NCI-H2196 (cell line): ENCODE results near the gene SMIM5.
"Not testable (repeated sequence)": the region's sequence is repeated elsewhere in the genome, so short reads cannot be mapped to it uniquely, and the experiment has no call there.

Experiments
- DNase-seq: peaks from one replicate; lab custom pipeline; 2025; ENCODE audit not compliant: unreplicated experiment; lab: John Stamatoyannopoulos, UW

The SMIM5 gene

DNA sequence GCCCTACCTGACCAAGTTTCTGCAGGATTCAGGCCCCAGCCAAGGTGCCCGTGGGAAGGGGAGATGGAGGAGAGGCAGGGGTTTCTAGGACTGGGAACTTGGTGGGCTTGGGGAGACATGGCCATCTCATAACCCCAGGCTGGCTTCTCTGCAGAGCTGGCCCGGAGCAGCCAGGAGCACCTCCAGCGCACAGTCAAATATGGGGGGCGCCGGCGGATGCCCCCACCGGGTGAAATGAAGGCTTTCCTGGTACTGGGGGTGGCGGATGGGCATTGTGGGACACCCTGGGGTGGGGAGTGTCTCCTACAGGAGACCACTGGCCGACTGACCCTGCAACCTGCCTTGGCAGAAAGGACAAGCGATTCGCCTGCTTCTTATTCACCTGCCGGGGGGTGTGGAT is 9.2 kb upstream of the SMIM5 start:
- DNase-seq = no peak

- no peak for DNase-seq
Observed at GRCh38 chr17:75624714-75625345, 8.4 kb upstream of the SMIM5 start.

- DNase-seq = peak; percentile 18
Observed at GRCh38 chr17:75625813-75626486, 7.3 kb upstream of the SMIM5 start.

- no peak for DNase-seq
Observed at GRCh38 chr17:75626496-75627038, 6.7 kb upstream of the SMIM5 start.

- DNase-seq = no peak
Observed at GRCh38 chr17:75627094-75627493, 6.1 kb upstream of the SMIM5 start.

- DNase-seq = no peak
Observed at GRCh38 chr17:75628425-75628824, 4.8 kb upstream of the SMIM5 start.

DNA sequence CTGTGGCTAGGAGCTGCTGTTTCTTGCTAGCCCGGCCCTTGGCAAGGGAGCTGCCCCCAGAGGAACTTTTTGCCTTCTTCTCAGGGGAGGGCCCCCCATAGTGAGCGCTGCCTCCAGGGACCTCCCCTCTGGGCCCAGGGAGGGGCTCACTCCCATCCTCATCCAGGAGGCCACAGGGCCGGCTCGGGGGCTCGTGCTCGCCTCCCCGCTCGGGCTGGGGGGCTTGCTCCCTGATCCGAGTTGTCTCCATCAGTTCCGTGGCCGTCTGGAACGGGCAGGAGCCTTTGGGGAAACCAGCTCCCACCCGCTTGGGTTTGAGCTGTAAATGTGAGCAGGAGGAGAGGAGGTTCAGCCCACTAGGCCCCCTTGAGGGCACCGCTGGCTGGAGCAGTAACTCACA is 4.1 kb upstream of the SMIM5 start:
- DNase-seq = no peak

GRCh38 chr17:75630071-75630917 is 2.9 kb upstream of the SMIM5 start:
- DNase-seq = no peak

DNA sequence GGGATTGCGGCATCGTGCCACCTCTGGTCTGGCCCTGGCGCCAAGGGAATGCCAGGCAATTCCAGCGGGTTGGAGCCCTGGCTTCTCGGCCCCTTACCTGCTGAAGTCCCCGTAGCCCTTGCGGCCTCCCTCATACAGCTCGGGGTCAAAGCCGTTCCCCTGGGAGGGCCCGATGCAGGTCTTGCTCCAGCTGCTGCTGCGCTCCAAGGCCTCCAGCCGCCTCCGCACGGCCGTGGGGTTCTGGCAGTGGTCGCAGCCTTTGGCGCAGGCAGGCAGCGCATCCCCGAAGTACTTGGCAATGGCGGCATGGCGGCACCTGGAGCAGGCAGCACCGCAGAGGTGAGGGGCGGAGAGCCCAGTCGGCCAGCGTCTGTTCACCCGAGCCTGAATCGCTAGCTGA is 1.9 kb upstream of the SMIM5 start:
- no peak for DNase-seq

DNA sequence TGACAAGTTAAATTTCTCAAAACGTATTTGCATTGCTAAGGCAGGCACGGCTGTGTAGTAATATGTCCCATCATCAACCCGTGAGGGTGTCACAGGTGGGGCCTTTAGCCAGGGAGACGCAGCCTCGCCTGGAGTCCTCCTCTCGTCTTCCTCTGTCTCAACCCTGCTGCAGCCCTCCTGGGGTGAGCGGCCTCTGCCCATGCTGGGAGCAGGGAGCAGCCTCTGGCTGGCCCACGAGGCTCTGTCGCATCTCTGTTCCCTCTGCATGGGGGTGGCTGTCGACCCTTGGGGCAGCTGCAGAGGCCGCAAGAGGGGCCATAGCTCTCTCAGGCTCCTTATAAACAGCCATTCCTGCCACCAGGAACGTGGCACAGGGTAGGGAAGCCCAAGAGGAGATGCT is 806 bp upstream of the SMIM5 start:
- no peak for DNase-seq

- DNase-seq = peak; percentile 89
Observed at GRCh38 chr17:75633486-75634375, 497 bp downstream of the SMIM5 start.

GRCh38 chr17:75634376-75634740 is 1.1 kb downstream of the SMIM5 start:
- no peak for DNase-seq

GRCh38 chr17:75634754-75635609 is 1.7 kb downstream of the SMIM5 start:
- DNase-seq = no peak

DNA sequence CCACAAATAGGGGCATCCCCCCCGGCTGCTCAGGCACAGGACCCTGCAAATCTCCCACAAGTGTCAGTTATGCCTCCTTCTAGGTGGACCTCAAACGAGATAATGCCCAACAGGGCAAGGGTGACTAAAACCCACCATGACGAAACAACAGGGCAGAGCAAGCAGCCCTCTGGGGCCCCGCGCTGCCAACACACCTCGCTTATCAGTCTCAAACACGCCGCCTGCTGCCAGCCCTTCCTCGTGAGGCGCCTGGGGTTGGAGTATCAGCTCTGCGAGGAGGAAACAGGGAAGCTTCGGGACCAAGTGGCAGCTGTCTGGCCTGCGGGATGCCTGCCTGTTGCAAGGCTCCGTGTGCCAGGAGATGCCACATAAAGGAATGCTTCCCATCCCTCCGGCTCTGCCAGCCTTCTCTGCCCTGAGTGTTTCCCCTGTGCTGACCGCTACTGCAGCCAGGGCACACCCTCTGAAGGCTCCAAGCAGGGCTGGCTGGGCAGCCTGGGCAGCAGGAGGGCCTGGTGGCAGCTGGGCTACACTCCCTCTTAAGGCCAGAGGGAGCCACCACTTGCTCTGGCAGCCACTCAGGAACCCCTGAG is 2.5 kb downstream of the SMIM5 start:
- DNase-seq = no peak

- DNase-seq = no peak
Observed at GRCh38 chr17:75636381-75637142, 3.3 kb downstream of the SMIM5 start.

DNA sequence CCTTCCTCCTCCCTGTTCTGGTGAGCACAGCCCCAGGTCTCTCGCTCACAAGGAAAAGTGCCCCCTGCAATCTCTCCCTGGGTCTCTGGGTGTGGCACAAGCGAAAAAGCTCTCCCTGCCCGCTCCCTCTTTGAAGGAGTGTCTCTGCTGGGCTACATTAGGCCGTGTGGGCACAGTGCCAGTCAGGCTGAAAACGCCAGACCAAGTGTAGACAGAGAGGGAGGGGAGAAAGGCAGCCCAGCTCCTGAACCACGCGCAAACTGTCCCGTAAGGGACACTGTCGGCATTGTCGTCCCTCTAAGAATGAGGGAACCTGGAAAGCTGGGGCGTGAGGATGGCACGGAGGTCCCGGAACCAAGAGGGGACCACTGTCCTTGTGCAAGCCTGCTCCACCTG is 3.9 kb downstream of the SMIM5 start:
- DNase-seq = no peak

DNA sequence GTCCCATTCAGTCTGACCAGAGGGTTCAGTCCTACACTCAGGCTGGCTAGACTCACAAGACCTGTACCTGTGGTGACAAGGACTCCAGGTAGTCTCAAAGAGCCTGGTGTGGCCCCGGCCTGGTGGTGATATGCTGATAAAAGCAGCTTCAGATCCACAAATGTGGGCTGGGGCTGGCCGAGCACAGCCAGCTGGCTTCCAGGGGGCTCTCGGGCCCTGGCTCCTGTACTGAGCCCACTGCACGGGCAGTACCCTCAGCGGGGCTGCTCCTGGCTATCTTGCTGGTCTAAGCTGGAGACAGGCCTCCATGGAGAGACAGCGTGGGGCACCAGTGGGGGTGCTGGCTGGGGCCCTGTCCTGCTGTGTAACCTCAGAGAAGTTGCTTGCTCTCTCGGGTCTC is 4.3 kb downstream of the SMIM5 start:
- no peak for DNase-seq

- DNase-seq = not testable (repeated sequence)
Observed at GRCh38 chr17:75638039-75638438, 4.8 kb downstream of the SMIM5 start.

GRCh38 chr17:75638893-75639292 is 5.7 kb downstream of the SMIM5 start:
- no peak for DNase-seq
